ENCODE measurements around the gene PLAAT2. TPM values are rescaled to one million over a fixed set of nuclear protein-coding genes. Genes with fewer than 3 reads are reported as not detected.
"Not testable (repeated sequence)": the region's sequence is repeated elsewhere in the genome, so short reads cannot be mapped to it uniquely, and the experiment has no call there.

PLAAT2 gene
- total RNA-seq, 4 donors from 2014 or later: 4.3 TPM; not detected in 3

- 88 to 94% methylated on average over 1 of the region's 1 CpG for WGBS, 2 donors
- peak in 1 of 2 donors; percentile 56 for DNase-seq (ENCODE audit: low spot score in 2 of 2)
- no peak for TF ChIP-seq CTCF (IDR thresholded peaks at IDR 0.05)
- no peak for TF ChIP-seq POLR2A (IDR thresholded peaks at IDR 0.05)
- H3K4me3 ChIP-seq (ENCODE audit: low read depth, poor library complexity, severe bottlenecking): no peak overlapping the region
- intact Hi-C loops (cut with DNase I; ENCODE audit: low total_unique reads): no loop called here
These were observed 27.4 kb downstream of the PLAAT2 start for GRCh38 chr11:63535734-63536133.

GRCh38 chr11:63534895-63535461 lies 28.2 kb downstream of the PLAAT2 start:
- no peak for TF ChIP-seq CTCF (IDR thresholded peaks at IDR 0.05)
- TF ChIP-seq POLR2A (IDR thresholded peaks at IDR 0.05): no peak
- DNase-seq (ENCODE audit: low spot score in 2 of 2): peak in 1 of 2 donors; percentile 31
- H3K4me3 ChIP-seq (ENCODE audit: low read depth, poor library complexity, severe bottlenecking): no peak overlapping the region
- 91 to 93% methylated on average over 5 of the region's 5 CpGs for WGBS, 2 donors
- intact Hi-C loops (cut with DNase I; ENCODE audit: low total_unique reads): no loop called here

- WGBS, 2 donors: 69 to 71% methylated on average over 3 of the region's 3 CpGs
- peak in 1 of 2 donors; percentile 46 for DNase-seq (ENCODE audit: low spot score in 2 of 2)
- no peak overlapping the region for H3K4me3 ChIP-seq (ENCODE audit: low read depth, poor library complexity, severe bottlenecking)
- intact Hi-C loops (cut with DNase I; ENCODE audit: low total_unique reads): no loop called here
- TF ChIP-seq POLR2A (IDR thresholded peaks at IDR 0.05) (no peak), CTCF (IDR thresholded peaks at IDR 0.05) (no peak)
These were observed 29.1 kb downstream of the PLAAT2 start for GRCh38 chr11:63534076-63534475.

GRCh38 chr11:63532799-63533475 lies 30.2 kb downstream of the PLAAT2 start:
- no peak for TF ChIP-seq CTCF (IDR thresholded peaks at IDR 0.05)
- TF ChIP-seq POLR2A (IDR thresholded peaks at IDR 0.05): no peak
- H3K4me3 ChIP-seq (ENCODE audit: low read depth, poor library complexity, severe bottlenecking): no peak overlapping the region
- intact Hi-C loops (cut with DNase I; ENCODE audit: low total_unique reads): no loop called here
- WGBS, 2 donors: 68 to 83% methylated on average over 4 of the region's 4 CpGs
- DNase-seq (ENCODE audit: low spot score in 2 of 2): peak in 1 of 2 donors; percentile 45

GRCh38 chr11:63532117-63532516 lies 31.1 kb downstream of the PLAAT2 start:
- no peak overlapping the region for H3K4me3 ChIP-seq (ENCODE audit: low read depth, poor library complexity, severe bottlenecking)
- DNase-seq (ENCODE audit: low spot score in 2 of 2): no peak
- intact Hi-C loops (cut with DNase I; ENCODE audit: low total_unique reads): no loop called here
- TF ChIP-seq POLR2A (IDR thresholded peaks at IDR 0.05) (no peak), CTCF (IDR thresholded peaks at IDR 0.05) (no peak)
- WGBS, 2 donors: 65 to 74% methylated on average over 2 of the region's 2 CpGs

GRCh38 chr11:63531074-63531792 lies 31.9 kb downstream of the PLAAT2 start:
- WGBS, 2 donors: 59 to 68% methylated on average over 4 to 5 of the region's 6 CpGs
- intact Hi-C loops (cut with DNase I; ENCODE audit: low total_unique reads); H3K4me3 ChIP-seq (ENCODE audit: low read depth, poor library complexity, severe bottlenecking): not testable (repeated sequence)
- DNase-seq (ENCODE audit: low spot score in 2 of 2): peak; percentile 23 to 57
